ENCODE measurements around the gene TMEM18. TPM values are rescaled to one million over a fixed set of nuclear protein-coding genes. Genes with fewer than 3 reads are reported as not detected.

TMEM18 gene
- polyA plus RNA-seq, 1 of the 3 experiments (the other 2 are of a cell fraction): 29.3 TPM

DNA sequence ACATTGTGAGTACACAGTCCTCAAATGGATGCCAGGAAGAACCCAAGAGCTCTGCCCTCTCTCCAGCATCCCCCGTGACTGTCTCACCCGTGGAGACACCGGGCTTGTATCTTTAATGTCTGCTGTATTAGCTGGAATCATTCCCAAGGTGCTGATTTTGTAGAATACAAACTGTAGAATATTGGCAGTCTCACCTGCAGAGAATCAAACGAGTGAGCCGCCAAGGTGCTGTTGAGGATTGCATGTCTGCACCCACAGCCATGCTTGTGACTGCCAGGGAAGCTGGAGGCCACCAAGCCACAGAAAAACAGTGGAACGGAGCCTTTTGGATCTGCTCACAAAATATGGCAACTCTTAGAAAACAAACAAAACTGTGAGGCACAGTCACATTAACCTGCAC lies 37.5 kb downstream of the TMEM18 start:
- 38% methylated on average over 6 of the region's 6 CpGs for WGBS (ENCODE audit: low lambda C conversion rate)
- DNase-seq: no peak
- H3K79me2 ChIP-seq (ENCODE audit: insufficient read depth): no peaks in the 10 kb centered on the region
- H3K9ac ChIP-seq: no peak overlapping the region
- no peak overlapping the region for H2AFZ ChIP-seq (ENCODE audit: low read depth)
- H3K27me3 ChIP-seq (ENCODE audit: insufficient read depth): no peaks in the 10 kb centered on the region
- no peak overlapping the region for H3K27ac ChIP-seq (ENCODE audit: low read depth in 2 of 2, low read length in 1 of 2)
- peaks cover 0 to 5% of the 10 kb centered on the region in 2 experiments; a peak in 2 of 4 replicates for H3K4me1 ChIP-seq (ENCODE audit: control insufficient read depth in 1 of 2, insufficient read depth in 2 of 2, low read depth in 1 of 2, low read length in 1 of 2)
- POLR2A ChIA-PET: no interaction called here
- H3K4me2 ChIP-seq: no peak overlapping the region
- no peaks in the 10 kb centered on the region for H3F3A ChIP-seq (replicated peaks; ENCODE audit: insufficient read depth)
- H3K9me2 ChIP-seq: no peaks in the 10 kb centered on the region
- TF ChIP-seq POLR2AphosphoS5 (IDR thresholded peaks at IDR 0.05; ENCODE audit: low read depth, low read length): no peak
- TF ChIP-seq RCOR1 (IDR thresholded peaks at IDR 0.05; ENCODE audit: low read length): no peak
- no peak for TF ChIP-seq RFX5 (IDR thresholded peaks at IDR 0.05; ENCODE audit: low read length)
- no peak for TF ChIP-seq FOXM1 (IDR thresholded peaks at IDR 0.05; ENCODE audit: low read depth)
- TF ChIP-seq USF1 (IDR thresholded peaks at IDR 0.05; ENCODE audit: borderline replicate concordance, low read depth): no peak
- TF ChIP-seq SIN3A (IDR thresholded peaks at IDR 0.05; ENCODE audit: borderline replicate concordance, low read depth, low read length): no peak
- TF ChIP-seq SMC3 (IDR thresholded peaks at IDR 0.05; ENCODE audit: low read depth, low read length): no peak
- no peak for TF ChIP-seq IRF3 (IDR thresholded peaks at IDR 0.05; ENCODE audit: low read depth, low read length)
- TF ChIP-seq EP300 (IDR thresholded peaks at IDR 0.05; ENCODE audit: borderline replicate concordance in 1 of 2, low read depth in 1 of 2, low read length in 1 of 2): no peak
- TF ChIP-seq MXI1 (IDR thresholded peaks at IDR 0.05; ENCODE audit: low read depth, low read length): no peak
- no peak for TF ChIP-seq FOXJ3 (CRISPR knock-in tag; IDR thresholded peaks at IDR 0.05)
- TF ChIP-seq NRF1 (IDR thresholded peaks at IDR 0.05; ENCODE audit: low read depth, low read length): no peak
- TF ChIP-seq GABPA (IDR thresholded peaks at IDR 0.05; ENCODE audit: low read depth): no peak
- CTCF ChIA-PET: interaction anchor here (0.6 to 8.0 kb wide), 3 partner anchors 21 to 110 kb away, joined by 3 to 124 read pairs (median 58); no protein-coding TSS in a partner anchor
- H3K36me3 ChIP-seq (replicated peaks in 1 of 2; ENCODE audit: control insufficient read depth in 1 of 2, insufficient read depth in 2 of 2, low read length in 1 of 2): no peaks in the 10 kb centered on the region
- no peak overlapping the region for H3K4me3 ChIP-seq (ENCODE audit: low read depth in 2 of 2, low read length in 1 of 2)
- no peaks in the 10 kb centered on the region for H3K9me3 ChIP-seq
- no peaks in the 10 kb centered on the region for H4K20me1 ChIP-seq (ENCODE audit: insufficient read depth)

DNA sequence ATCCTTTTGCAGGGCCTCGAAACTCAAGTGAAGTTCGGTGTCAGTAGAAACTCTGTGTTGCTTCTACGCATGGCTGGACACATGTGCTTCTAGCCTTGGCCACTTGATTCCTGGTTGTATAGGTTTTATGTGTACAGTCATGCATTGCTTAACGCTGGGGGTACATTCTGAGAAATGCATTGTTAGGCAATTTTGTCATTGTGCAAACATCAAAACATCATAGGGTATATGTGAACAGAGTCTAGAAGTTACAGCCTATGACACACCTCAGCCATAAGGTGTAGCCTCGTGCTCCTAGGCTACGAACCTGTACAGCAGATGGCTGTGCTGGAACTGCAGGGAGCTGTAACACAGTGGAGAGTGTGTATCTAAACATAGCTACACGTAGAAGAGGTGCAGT lies 39.4 kb downstream of the TMEM18 start:
- CTCF ChIA-PET: interaction anchor here (0.6 to 8.0 kb wide), 26 partner anchors 8 to 428 kb away, joined by 3 to 124 read pairs (median 4); partner anchors contain the start of gene ALKAL2
- H3K4me3 ChIP-seq (ENCODE audit: low read depth in 2 of 2, low read length in 1 of 2): no peak overlapping the region
- DNase-seq: no peak
- POLR2A ChIA-PET: no interaction called here
- no peaks in the 10 kb centered on the region for H3K36me3 ChIP-seq (replicated peaks in 1 of 2; ENCODE audit: control insufficient read depth in 1 of 2, insufficient read depth in 2 of 2, low read length in 1 of 2)
- H3K27ac ChIP-seq (ENCODE audit: low read depth in 2 of 2, low read length in 1 of 2): no peak overlapping the region
- no peaks in the 10 kb centered on the region for H3K9me2 ChIP-seq
- H3K4me1 ChIP-seq (ENCODE audit: control insufficient read depth in 1 of 2, insufficient read depth in 2 of 2, low read depth in 1 of 2, low read length in 1 of 2): peaks cover 0 to 11% of the 10 kb centered on the region in 2 experiments; a peak in 2 of 4 replicates
- H3K9me3 ChIP-seq: no peaks in the 10 kb centered on the region
- 13% methylated on average over 7 of the region's 7 CpGs for WGBS (ENCODE audit: low lambda C conversion rate)
- H3K4me2 ChIP-seq: no peak overlapping the region
- no peak overlapping the region for H2AFZ ChIP-seq (ENCODE audit: low read depth)
- no peaks in the 10 kb centered on the region for H3K79me2 ChIP-seq (ENCODE audit: insufficient read depth)
- no peaks in the 10 kb centered on the region for H3K27me3 ChIP-seq (ENCODE audit: insufficient read depth)
- no peaks in the 10 kb centered on the region for H3F3A ChIP-seq (replicated peaks; ENCODE audit: insufficient read depth)
- H3K9ac ChIP-seq: no peak overlapping the region
- no peaks in the 10 kb centered on the region for H4K20me1 ChIP-seq (ENCODE audit: insufficient read depth)
- no peak for TF ChIP-seq GABPA (IDR thresholded peaks at IDR 0.05; ENCODE audit: low read depth)
- no peak for TF ChIP-seq ELF1 (IDR thresholded peaks at IDR 0.05)
- TF ChIP-seq JUND (IDR thresholded peaks at IDR 0.05): no peak
- TF ChIP-seq GATA2 (CRISPR knock-in tag; IDR thresholded peaks at IDR 0.05): no peak
- no peak for TF ChIP-seq TEAD4 (IDR thresholded peaks at IDR 0.05; ENCODE audit: borderline replicate concordance, insufficient read depth)
- no peak for TF ChIP-seq USF1 (IDR thresholded peaks at IDR 0.05; ENCODE audit: borderline replicate concordance, low read depth)
- TF ChIP-seq, protein P1, sequence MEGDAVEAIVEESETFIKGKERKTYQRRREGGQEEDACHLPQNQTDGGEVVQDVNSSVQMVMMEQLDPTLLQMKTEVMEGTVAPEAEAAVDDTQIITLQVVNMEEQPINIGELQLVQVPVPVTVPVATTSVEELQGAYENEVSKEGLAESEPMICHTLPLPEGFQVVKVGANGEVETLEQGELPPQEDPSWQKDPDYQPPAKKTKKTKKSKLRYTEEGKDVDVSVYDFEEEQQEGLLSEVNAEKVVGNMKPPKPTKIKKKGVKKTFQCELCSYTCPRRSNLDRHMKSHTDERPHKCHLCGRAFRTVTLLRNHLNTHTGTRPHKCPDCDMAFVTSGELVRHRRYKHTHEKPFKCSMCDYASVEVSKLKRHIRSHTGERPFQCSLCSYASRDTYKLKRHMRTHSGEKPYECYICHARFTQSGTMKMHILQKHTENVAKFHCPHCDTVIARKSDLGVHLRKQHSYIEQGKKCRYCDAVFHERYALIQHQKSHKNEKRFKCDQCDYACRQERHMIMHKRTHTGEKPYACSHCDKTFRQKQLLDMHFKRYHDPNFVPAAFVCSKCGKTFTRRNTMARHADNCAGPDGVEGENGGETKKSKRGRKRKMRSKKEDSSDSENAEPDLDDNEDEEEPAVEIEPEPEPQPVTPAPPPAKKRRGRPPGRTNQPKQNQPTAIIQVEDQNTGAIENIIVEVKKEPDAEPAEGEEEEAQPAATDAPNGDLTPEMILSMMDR (IDR thresholded peaks at IDR 0.05): no peak
- no peak for TF ChIP-seq CHD2 (IDR thresholded peaks at IDR 0.05; ENCODE audit: low read length, partially characterized antibody)
- TF ChIP-seq YY1 (IDR thresholded peaks at IDR 0.05; ENCODE audit: low read depth): no peak
- TF ChIP-seq USF2 (IDR thresholded peaks at IDR 0.05; ENCODE audit: borderline replicate concordance, low read depth, low read length): no peak
- TF ChIP-seq RCOR1 (IDR thresholded peaks at IDR 0.05; ENCODE audit: low read length): no peak
- TF ChIP-seq, protein P2, sequence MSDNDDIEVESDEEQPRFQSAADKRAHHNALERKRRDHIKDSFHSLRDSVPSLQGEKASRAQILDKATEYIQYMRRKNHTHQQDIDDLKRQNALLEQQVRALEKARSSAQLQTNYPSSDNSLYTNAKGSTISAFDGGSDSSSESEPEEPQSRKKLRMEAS (IDR thresholded peaks at IDR 0.05; ENCODE audit: low read depth): no peak
- no peak for TF ChIP-seq MXI1 (IDR thresholded peaks at IDR 0.05; ENCODE audit: low read depth, low read length)
- TF ChIP-seq RAD21 (IDR thresholded peaks at IDR 0.05; ENCODE audit: low read length): no peak
- TF ChIP-seq SIN3A (IDR thresholded peaks at IDR 0.05; ENCODE audit: borderline replicate concordance, low read depth, low read length): no peak
- TF ChIP-seq RFX5 (IDR thresholded peaks at IDR 0.05; ENCODE audit: low read length): no peak
- TF ChIP-seq TCF12 (IDR thresholded peaks at IDR 0.05): no peak
- no peak for TF ChIP-seq SMC3 (IDR thresholded peaks at IDR 0.05; ENCODE audit: low read depth, low read length)

Measured in SK-N-SH (cell line).